Left kidney (tissue), 2 donors: ENCODE measurements around the gene DRGX. TPM values are rescaled to one million over a fixed set of nuclear protein-coding genes. Genes with fewer than 3 reads are reported as not detected.

Experiments
- DNase-seq: peaks from one replicate; pipeline ENCODE4 v3.0.0-alpha.2; 2013
- polyA plus RNA-seq: library from polyadenylated mRNA; unstranded; fragments of 120-200 nt; gene quantifications from one replicate; pipeline ENCODE4 v1.2.1, GENCODE V29; 2013; ENCODE audit not compliant: insufficient read length

Gene DRGX
- polyA plus RNA-seq, 1 donor: not detected

- DNase-seq: no peak
Observed at GRCh38 chr10:49318755-49319154, 77.1 kb downstream of the DRGX start.

- DNase-seq: no peak
Observed at GRCh38 chr10:49318028-49318427, 77.9 kb downstream of the DRGX start.

- no peak for DNase-seq
Observed at GRCh38 chr10:49314806-49315205, 81.1 kb downstream of the DRGX start.

Other genes starting within 250 kb of the DRGX start
- 2.0 TPM for gene TMEM273, start 207.7 kb downstream of the DRGX start, polyA plus RNA-seq
- gene C10orf71, start 96.9 kb downstream of the DRGX start, polyA plus RNA-seq: 0.15 TPM
- 19.8 TPM for gene ERCC6, start 143.0 kb upstream of the DRGX start, polyA plus RNA-seq
- gene SLC18A3, start 214.2 kb upstream of the DRGX start, polyA plus RNA-seq: not detected
- gene CHAT, start 217.9 kb upstream of the DRGX start, polyA plus RNA-seq: 0.13 TPM